Caco-2 (cell line): ENCODE data around the gene C19orf73. TPM values are rescaled to one million over a fixed set of nuclear protein-coding genes. Genes with fewer than 3 reads are reported as not detected.

Source experiments
- BruUV-seq: library from RNA; stranded (reverse); fragments of 400-500 nt; replicated peaks from 2 replicates; lab custom pipeline; 2021; lab: Mats Ljungman, UMichigan
- CTCF ChIA-PET: fragments of 300-600 bp; sonication (Branson Sonifier 250); formaldehyde crosslinking; loops from one replicate; lab custom pipeline; 2022; ENCODE audit warnings: antibody characterized with exemption; lab: Charles Lee
- POLR2A ChIA-PET: fragments of 300-600 bp; sonication (Branson Sonifier 250); formaldehyde crosslinking; loops from one replicate; lab custom pipeline; 2022; ENCODE audit warnings: antibody characterized with exemption; lab: Charles Lee
- DNase-seq, 2 experiments: peaks; one replicate each; pipeline versions ENCODE4 v3.0.0 to v3.0.0-alpha.2; 2020 to 2022
- H3K27me3 ChIP-seq: replicated peaks from 2 replicates; pipeline ENCODE4 v1.6.0; 2011; ENCODE audit warnings: low read length; ENCODE audit not compliant: control insufficient read depth, insufficient read depth
- H3K36me3 ChIP-seq: 2 replicates; pipeline ENCODE4 v1.5.1; 2011; ENCODE audit warnings: low read length; ENCODE audit not compliant: control insufficient read depth, insufficient read depth
- H3K4me1 ChIP-seq: fragments of 250-450 bp; sonication (Bioruptor Pico); 2 replicates; pipeline ENCODE4 v1.5.1; 2020; ENCODE audit warnings: mild to moderate bottlenecking
- H3K4me3 ChIP-seq: 2 replicates; pipeline ENCODE4 v1.5.1; 2011; ENCODE audit warnings: low read depth, mild to moderate bottlenecking, control low read depth, low read length
- H3K9me3 ChIP-seq: fragments of 250-450 bp; sonication (Bioruptor Pico); 2 replicates; pipeline ENCODE4 v1.5.1; 2020; ENCODE audit warnings: mild to moderate bottlenecking, moderate library complexity
- H3K27ac Mint-ChIP-seq: one replicate; pipeline ENCODE4 v1.8.0; 2022; ENCODE audit warnings: mixed read lengths; ENCODE audit not compliant: unreplicated experiment
- H3K27me3 Mint-ChIP-seq: one replicate; pipeline ENCODE4 v1.8.0; 2022; ENCODE audit warnings: mixed read lengths; ENCODE audit not compliant: insufficient read depth, unreplicated experiment
- H3K36me3 Mint-ChIP-seq: one replicate; pipeline ENCODE4 v1.8.0; 2022; ENCODE audit warnings: mild to moderate bottlenecking, mixed read lengths; ENCODE audit not compliant: insufficient read depth, unreplicated experiment
- H3K4me1 Mint-ChIP-seq: one replicate; pipeline ENCODE4 v1.8.0; 2022; ENCODE audit warnings: low read depth, mixed read lengths; ENCODE audit not compliant: unreplicated experiment
- H3K4me3 Mint-ChIP-seq: one replicate; pipeline ENCODE4 v1.8.0; 2022; ENCODE audit warnings: mild to moderate bottlenecking, moderate library complexity, mixed read lengths; ENCODE audit not compliant: unreplicated experiment
- H3K9me3 Mint-ChIP-seq: one replicate; pipeline ENCODE4 v1.8.0; 2022; ENCODE audit warnings: mixed read lengths; ENCODE audit not compliant: unreplicated experiment
- intact Hi-C: fragments of 100-400 bp; cut with micrococcal nuclease; formaldehyde crosslinking; loops from one replicate; pipeline ENCODE4 v1.10.0; 2022; ENCODE audit not compliant: unreplicated experiment
- total RNA-seq: library from RNA; stranded (reverse); gene quantifications from 2 replicates; pipeline ENCODE4 v1.2.3, GENCODE V29; 2022
- TF ChIP-seq, protein P1 (sequence below), 2 experiments: fragments of 200-600 bp in 1 of 2; IDR thresholded peaks; 1 replicate in 1 of 2; 2 replicates in 1 of 2; pipeline versions ENCODE4 v1.5.1 to v1.8.0; 2011 to 2022; ENCODE audit warnings: antibody characterized with exemption in 1 of 2, control low read depth in 1 of 2, inconsistent platforms in 1 of 2, low read depth in 1 of 2, low read length in 1 of 2, mild to moderate bottlenecking in 1 of 2, moderate library complexity in 1 of 2; ENCODE audit not compliant: insufficient read depth in 1 of 2, severe bottlenecking in 1 of 2, unreplicated experiment in 1 of 2

The C19orf73 gene
- total RNA-seq, 1 experiment from 2014 or later = 1.7 TPM

DNA sequence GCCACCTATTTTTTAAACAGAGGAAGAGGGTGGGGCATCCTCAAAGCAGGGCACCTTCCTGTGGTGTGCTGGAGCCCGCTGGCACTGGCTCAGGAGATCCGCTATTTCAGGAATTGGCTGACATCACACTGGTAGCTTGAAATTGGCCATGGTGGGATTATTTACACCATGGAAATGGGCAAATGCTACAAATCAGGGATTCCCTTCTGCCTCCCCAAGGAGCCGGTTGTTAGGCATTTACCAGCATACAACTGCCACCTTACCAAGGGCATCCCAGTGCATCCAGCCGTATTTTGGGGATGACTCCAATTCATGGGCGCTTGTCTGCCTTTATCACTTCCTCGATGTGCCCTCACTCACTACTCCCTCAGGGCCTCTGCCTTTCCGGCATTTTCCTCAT is 22.0 kb upstream of the C19orf73 start:
- intact Hi-C loops = no loop called here
- Mint-ChIP-seq H3K4me3 (peak overlapping the region; percentile 1), H3K36me3 (peaks cover 12% of the 10 kb centered on the region), H3K27me3 (no peaks in the 10 kb centered on the region), H3K9me3 (no peaks in the 10 kb centered on the region), H3K27ac (no peak overlapping the region), H3K4me1 (peaks cover 5% of the 10 kb centered on the region)
- H3K36me3 ChIP-seq = peaks cover 1% of the 10 kb centered on the region; the same call in 1 of the 2 replicates
- no peaks in the 10 kb centered on the region for H3K9me3 ChIP-seq
- H3K27me3 ChIP-seq = no peaks in the 10 kb centered on the region
- no peaks in the 10 kb centered on the region for H3K4me1 ChIP-seq
- TF ChIP-seq, protein P1, sequence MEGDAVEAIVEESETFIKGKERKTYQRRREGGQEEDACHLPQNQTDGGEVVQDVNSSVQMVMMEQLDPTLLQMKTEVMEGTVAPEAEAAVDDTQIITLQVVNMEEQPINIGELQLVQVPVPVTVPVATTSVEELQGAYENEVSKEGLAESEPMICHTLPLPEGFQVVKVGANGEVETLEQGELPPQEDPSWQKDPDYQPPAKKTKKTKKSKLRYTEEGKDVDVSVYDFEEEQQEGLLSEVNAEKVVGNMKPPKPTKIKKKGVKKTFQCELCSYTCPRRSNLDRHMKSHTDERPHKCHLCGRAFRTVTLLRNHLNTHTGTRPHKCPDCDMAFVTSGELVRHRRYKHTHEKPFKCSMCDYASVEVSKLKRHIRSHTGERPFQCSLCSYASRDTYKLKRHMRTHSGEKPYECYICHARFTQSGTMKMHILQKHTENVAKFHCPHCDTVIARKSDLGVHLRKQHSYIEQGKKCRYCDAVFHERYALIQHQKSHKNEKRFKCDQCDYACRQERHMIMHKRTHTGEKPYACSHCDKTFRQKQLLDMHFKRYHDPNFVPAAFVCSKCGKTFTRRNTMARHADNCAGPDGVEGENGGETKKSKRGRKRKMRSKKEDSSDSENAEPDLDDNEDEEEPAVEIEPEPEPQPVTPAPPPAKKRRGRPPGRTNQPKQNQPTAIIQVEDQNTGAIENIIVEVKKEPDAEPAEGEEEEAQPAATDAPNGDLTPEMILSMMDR (IDR thresholded peaks at IDR 0.05; ENCODE audit: insufficient read depth in 1 of 2, low read depth in 1 of 2, low read length in 1 of 2, severe bottlenecking in 1 of 2, unreplicated experiment in 1 of 2) = no peak
- BruUV-seq = no TSS peak
- ChIA-PET CTCF (no interaction called here), POLR2A (no interaction called here)
- no peak for DNase-seq
- H3K4me3 ChIP-seq = no peak overlapping the region

DNA sequence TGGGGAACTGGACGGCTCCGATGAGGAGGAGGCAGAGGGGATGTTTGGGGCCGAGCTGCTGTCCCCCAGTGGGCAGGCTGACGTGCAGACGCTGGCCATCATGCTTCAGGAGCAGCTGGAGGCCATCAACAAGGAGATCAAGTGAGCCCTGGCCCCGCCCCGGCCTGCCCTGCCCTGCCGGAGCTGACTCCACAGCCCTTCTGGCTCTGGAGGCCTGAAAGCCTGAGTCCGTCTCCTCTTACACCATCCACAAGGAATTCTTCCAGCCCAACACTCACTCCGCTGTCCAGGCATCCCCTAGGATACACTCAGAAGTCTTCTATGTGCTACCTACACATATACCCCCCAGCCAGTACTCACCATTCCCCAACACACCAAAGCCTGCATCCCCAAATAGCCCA is 17.8 kb upstream of the C19orf73 start:
- CTCF ChIA-PET = interaction anchor here (1.4 kb wide), 1 partner anchor 23 kb away, joined by 3 read pairs; no protein-coding TSS in a partner anchor
- no peaks in the 10 kb centered on the region for H3K9me3 Mint-ChIP-seq
- no TSS peak for BruUV-seq

DNA sequence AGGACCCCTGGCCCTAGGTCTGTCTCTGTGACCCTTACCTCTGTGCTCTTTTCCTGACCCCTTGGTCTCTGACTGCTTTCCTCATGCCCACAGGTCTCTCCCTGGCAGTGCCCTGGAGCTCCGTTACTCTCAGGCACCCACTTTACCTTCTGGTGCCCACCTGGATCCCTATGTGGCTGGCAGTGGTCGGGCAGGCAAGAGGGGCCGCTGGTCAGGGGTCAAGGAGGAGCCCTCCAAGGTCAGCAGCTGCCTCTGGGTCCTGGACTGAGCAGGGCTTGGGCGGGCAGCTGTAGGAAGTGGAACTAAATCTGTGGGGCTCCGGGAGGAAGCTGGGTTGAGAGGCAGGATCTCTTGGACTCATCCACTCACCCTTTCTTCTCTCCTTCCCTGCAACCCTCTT is 16.7 kb upstream of the C19orf73 start:
- ChIA-PET CTCF (interaction anchor here (0.6 to 1.4 kb wide), 2 partner anchors 22 to 27 kb away, joined by 3 read pairs; no protein-coding TSS in a partner anchor), POLR2A (no interaction called here)
- Histone ChIP-seq H3K4me1 (no peaks in the 10 kb centered on the region), H3K27me3 (no peaks in the 10 kb centered on the region), H3K4me3 (no peak overlapping the region), H3K9me3 (0 out of 2 replicates have a peak, but pooled peaks cover 4% of the 10 kb centered on the region), H3K36me3 (no peaks in the 10 kb centered on the region; the same call in 1 of the 2 replicates)
- TF ChIP-seq, protein P1 (IDR thresholded peaks at IDR 0.05; ENCODE audit: insufficient read depth in 1 of 2, low read depth in 1 of 2, low read length in 1 of 2, severe bottlenecking in 1 of 2, unreplicated experiment in 1 of 2) = no peak
- intact Hi-C loops = no loop called here
- no peaks in the 10 kb centered on the region for H3K27me3 Mint-ChIP-seq
- no peak overlapping the region for H3K27ac Mint-ChIP-seq
- H3K9me3 Mint-ChIP-seq = no peaks in the 10 kb centered on the region
- peaks cover 21% of the 10 kb centered on the region for H3K36me3 Mint-ChIP-seq
- DNase-seq = no peak
- no peak overlapping the region for H3K4me3 Mint-ChIP-seq
- no TSS peak for BruUV-seq
- no peaks in the 10 kb centered on the region for H3K4me1 Mint-ChIP-seq

More for the DNA sequence above, 17.8 kb upstream of the C19orf73 start:
- TF ChIP-seq, protein P1 (IDR thresholded peaks at IDR 0.05; ENCODE audit: insufficient read depth in 1 of 2, low read depth in 1 of 2, low read length in 1 of 2, severe bottlenecking in 1 of 2, unreplicated experiment in 1 of 2) = no peak
- Mint-ChIP-seq H3K27ac (no peak overlapping the region), H3K27me3 (no peaks in the 10 kb centered on the region), H3K4me1 (no peaks in the 10 kb centered on the region), H3K36me3 (peaks cover 21% of the 10 kb centered on the region), H3K4me3 (no peak overlapping the region)
- Histone ChIP-seq H3K4me1 (no peaks in the 10 kb centered on the region), H3K4me3 (no peak overlapping the region), H3K36me3 (no peaks in the 10 kb centered on the region; the same call in 1 of the 2 replicates), H3K27me3 (no peaks in the 10 kb centered on the region), H3K9me3 (0 out of 2 replicates have a peak, but pooled peaks cover 4% of the 10 kb centered on the region)
- intact Hi-C loops = no loop called here
- POLR2A ChIA-PET = no interaction called here
- DNase-seq = no peak
